GM21515 (cell line): ENCODE data around the gene SLC5A10.

ENCODE experiments used
- ATAC-seq: cut with Tn5 transposase; IDR thresholded peaks from one replicate; pipeline ENCODE4 v1.9.1; 2021; ENCODE audit not compliant: unreplicated experiment

SLC5A10 gene

GRCh38 chr17:18981335-18981641 is 29.3 kb downstream of the SLC5A10 start:
- ATAC-seq = no peak

- no peak for ATAC-seq
These were observed 29.9 kb downstream of the SLC5A10 start for GRCh38 chr17:18981642-18982424.

- no peak for ATAC-seq
These were observed 32.5 kb downstream of the SLC5A10 start for GRCh38 chr17:18984273-18985114.

GRCh38 chr17:18985475-18985874 is 33.5 kb downstream of the SLC5A10 start:
- no peak for ATAC-seq

- no peak for ATAC-seq
These were observed 34.7 kb downstream of the SLC5A10 start for GRCh38 chr17:18986541-18987229.

DNA sequence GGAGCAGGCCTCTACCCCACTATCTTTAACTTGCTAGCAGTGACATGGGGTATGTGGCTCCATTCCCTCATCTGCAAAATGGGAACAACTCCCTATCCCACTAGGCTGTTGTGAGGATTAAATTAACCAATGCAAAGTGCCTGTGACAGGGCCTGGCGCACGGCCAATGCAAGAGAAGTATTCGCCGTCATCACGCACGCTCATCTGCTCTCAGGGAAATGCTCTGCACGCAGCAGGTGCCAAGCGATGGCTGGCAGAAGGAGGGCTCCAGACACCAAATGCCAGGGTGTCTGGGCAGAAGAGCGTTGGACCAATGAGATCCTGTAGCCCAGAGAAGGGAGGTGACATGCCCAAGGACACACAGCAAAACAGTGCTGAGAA is 35.3 kb downstream of the SLC5A10 start:
- ATAC-seq = no peak

DNA sequence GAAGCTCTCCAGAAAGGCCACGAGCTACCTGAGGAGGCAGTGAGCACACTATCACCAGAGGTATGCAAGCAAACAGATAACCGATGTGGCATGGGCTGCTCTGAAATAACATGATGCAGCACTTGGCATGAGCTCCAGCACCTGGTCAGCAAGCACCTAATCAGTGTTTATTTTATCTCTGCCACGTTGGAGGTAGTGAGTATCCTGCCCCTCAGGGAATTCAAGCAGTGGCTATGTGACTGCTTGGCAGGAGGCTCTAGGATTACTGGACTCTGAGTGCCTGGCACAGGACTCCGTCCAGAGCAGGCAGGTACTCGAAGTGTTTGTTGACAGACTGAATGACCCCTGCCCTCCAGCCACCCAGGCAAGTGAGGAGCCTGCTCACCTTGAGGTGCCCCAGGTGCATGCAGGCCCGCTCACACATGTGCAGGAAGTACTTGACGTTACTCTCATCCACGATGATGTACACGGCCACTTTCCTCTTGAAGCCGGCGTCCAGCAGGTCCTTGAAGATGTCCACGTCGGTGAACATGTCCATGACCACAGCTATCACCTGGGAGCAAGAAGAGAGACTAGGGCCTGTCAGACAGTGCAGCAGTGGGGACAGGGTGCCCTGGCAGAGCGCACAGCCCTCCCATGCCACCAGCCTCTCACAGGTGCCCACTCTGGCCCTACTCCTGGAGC is 36.0 kb downstream of the SLC5A10 start:
- no peak for ATAC-seq

GRCh38 chr17:18988546-18989173 is 36.7 kb downstream of the SLC5A10 start:
- no peak for ATAC-seq

DNA sequence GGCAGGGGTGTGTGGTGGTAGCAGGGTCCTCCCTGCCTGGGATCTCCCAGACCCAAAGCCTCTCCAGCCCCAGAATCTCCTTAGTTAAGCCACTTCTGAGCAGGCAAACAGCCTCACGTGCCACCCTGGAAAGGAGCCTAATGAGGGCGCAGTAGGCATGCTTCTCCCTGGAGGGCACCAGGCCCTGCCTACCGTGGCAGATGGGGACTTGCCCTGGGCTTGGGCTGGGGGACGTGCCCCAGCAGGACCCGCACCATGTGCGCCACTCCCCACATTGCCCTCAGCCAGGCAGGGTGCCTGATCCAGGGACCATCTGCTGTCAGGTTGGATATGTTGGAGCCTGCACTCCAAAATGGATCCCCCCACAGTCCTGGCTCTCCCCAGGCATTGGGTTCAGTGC is 38.4 kb downstream of the SLC5A10 start:
- ATAC-seq = no peak

- no peak for ATAC-seq
These were observed 39.8 kb downstream of the SLC5A10 start for GRCh38 chr17:18991531-18992315.

GRCh38 chr17:18992454-18993130 is 40.6 kb downstream of the SLC5A10 start:
- no peak for ATAC-seq

GRCh38 chr17:18993905-18994526 is 42.1 kb downstream of the SLC5A10 start:
- no peak for ATAC-seq

- ATAC-seq = no peak
These were observed 42.7 kb downstream of the SLC5A10 start for GRCh38 chr17:18994631-18995030.

DNA sequence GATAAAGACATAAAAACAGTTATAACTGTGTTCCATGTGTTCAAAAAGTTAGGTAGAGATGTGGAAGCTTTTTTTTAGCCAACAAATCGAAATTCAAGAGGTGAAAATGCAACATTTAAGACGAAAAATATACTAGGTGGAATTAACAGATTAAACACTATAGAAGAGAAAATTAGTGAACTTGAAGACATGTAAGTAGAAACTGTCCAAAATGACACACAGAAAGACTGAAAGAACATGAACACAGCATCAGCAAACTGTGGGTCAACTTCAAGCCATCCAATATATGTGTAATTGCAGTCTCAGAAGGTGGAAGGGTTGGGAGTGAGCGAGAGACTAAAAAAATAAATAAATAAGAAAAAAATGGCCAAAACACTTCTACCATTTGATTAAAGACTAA is 43.3 kb downstream of the SLC5A10 start:
- no peak for ATAC-seq

DNA sequence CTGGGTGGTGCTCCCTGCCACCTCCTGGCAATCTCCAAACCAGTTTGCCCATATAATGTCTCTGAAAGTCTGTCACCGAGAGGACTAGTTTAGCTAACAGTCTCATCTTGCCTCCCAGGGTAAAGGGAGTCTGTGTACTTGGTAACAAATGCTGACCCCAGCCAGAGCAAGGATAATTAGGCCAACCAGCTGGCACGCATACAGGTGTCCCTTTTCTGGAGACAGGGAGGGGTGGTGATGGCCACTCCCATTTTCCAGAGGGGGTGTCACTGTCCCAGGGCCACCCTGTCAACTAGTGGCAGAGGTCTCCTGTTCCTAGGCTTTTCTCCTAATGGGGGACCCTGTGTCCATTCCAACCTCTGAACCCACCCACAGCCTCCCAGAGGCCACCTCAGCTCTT is 44.5 kb downstream of the SLC5A10 start:
- no peak for ATAC-seq

DNA sequence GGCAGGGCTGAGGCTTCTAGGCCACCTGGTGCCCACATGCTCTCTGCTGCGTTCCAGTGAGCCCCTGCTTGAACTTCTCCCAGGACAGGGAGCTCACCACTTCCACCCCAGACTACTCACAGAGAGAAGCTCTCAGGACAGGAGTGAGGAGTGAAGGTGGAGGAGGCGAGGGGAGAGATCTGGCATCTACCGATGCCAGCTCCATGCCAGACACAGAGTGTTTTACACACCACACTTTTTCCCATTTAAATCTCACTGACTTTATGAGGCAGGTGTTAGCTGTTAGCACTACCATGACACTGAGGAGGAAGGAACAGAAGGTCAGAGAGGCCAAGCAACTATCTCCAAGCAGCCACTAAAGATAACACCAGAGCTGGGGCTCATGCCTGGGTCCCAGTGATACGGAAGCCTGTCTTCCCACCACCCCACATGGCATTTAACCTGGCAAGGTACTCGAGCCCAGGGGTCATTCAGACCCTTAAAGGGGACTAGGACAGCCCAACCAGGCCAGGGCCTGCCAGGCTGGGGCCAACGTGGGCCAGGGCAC is 45.8 kb downstream of the SLC5A10 start:
- no peak for ATAC-seq

GRCh38 chr17:18999394-18999793 is 47.4 kb downstream of the SLC5A10 start:
- ATAC-seq = no peak

GRCh38 chr17:18999911-19000310 is 47.9 kb downstream of the SLC5A10 start:
- no peak for ATAC-seq
